ENCODE data around the gene FBLN1.

The FBLN1 gene

DNA sequence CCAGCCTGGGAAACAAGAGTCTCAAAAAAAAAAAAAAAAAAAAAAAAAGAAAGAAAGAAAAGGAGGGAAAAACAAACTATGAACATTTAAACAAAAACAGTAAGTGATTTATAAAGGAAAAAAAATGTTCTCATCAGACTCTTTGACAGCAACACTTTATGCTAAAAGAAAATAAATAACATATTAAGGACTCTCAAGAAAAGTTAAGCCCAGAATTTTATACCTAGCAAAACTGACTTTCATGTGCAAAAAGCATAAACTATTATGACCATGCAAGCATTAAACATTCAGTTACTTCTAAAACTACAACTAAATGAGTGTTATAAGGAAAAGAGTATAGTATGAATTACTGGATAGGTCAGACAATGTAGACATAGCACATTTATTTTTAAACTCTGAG lies 68.4 kb downstream of the FBLN1 start:
- DNase-seq (ENCODE audit: low read depth), result no peak

DNA sequence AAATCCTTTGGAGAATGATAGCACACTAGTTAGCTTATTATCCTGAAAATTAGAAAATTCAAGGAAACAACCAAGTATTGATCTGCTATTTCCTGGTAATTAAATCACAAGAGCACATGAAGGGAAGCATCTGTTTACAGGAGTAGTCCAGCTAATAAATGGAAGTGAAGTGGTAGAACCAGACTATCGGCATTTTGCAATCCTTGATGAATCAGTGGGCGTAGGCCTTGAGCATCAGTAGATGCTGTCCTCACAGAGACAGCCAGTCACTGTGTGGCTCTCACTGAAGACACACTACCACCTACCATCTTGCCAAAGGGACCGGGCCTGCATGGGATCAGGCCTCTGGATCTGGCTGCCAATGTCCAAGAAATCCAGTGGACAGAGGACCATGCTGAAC lies 69.8 kb downstream of the FBLN1 start:
- DNase-seq (ENCODE audit: low read depth), result no peak

DNA sequence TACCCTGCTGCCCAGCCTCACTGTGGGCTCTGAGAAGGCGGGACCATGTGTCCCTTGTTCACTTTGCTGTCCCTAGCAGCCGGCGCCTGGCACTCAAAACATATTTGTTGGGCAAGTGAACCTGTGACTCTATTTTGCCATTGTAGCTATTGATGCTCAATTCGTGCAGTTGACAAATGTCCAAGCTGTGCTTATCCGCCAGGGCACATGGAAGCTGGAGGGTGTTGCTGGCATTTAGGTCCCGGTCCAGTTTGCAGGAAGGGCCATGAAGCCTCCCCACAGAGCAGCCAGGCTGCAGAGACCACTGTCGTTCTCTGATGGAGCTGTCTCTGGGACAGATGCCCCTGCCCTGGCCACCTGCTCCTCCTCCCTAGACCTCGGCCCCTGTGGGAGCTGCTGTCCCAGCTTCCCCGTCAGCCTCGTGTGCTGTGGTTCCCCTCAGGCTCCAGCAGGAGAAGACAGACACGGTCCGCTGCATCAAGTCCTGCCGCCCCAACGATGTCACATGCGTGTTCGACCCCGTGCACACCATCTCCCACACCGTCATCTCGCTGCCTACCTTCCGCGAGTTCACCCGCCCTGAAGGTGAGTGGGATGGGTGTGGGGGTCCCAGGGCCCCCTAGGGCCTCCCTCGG lies 71.5 kb downstream of the FBLN1 start:
- no peak for DNase-seq (ENCODE audit: low read depth)

DNA sequence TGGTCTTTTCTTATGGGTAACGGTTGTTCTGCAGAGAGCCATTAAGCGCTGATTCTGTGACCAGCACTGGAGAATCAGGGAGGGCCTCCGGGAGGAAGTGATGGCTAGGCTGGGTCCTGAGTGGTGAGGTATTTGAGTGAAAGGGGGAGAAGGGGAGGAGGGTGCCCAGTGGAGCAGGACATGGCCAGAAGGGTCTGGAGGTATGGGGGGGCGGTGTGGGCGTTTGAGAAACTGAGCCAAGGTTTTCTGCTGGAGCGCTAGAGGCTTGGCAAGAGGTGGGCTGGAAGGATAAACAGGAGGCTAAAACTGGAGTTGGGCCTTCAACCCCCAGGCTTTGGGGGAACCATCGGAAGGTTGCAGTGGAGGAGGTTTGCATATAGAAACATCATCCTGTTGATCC lies 72.5 kb downstream of the FBLN1 start:
- DNase-seq (ENCODE audit: low read depth), result no peak

DNA sequence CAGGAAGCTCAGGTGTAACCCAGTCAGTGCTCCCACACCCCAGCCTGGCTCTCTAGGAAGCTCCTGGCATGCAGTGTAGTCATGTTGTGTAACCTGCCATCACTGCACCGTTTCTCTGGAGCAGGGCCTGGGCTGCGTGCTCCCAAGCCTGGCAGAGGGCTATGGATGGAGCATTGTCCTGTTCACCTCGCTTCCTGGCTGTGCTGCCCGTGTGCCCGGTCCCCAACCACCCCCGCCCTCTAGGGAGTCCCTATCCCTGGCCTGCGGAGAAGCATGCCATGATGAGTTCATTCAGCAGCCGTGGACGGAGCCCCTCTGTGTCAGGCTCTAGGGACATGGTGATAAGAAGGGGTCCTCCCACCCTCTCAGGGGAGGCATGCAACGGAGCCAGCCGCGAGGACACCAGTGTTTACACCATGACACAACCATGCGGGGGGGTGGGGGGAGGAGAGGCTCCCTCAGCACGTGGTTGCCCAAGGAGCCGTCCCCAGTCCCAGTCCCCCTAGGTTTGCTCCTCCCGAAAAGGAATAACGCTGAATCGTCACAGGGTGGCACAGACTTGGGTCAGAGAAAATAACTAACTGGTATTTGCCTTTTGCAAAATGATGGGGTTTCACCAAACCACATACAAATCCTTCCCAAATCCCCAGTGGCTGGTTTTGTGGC lies 73.1 kb downstream of the FBLN1 start:
- no peak for DNase-seq (ENCODE audit: low read depth)

DNA sequence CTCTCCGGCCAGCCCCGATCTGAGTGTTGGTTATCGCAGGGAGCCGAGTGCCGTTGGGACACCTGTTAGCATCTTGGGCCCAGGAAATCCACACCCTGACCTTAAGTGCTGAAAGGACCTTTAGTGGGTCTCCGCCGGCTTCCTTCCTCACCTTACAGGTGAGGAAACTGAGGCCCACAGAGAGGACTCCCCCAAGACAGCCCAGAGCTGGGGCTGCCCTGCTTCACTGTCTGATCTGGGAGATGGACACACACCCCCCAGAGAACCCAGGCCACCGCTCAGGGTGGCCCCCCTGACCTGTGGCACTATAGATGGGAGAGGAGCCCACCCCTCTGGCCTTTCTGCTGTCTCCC lies 73.6 kb downstream of the FBLN1 start:
- DNase-seq (ENCODE audit: low read depth), result no peak

DNA sequence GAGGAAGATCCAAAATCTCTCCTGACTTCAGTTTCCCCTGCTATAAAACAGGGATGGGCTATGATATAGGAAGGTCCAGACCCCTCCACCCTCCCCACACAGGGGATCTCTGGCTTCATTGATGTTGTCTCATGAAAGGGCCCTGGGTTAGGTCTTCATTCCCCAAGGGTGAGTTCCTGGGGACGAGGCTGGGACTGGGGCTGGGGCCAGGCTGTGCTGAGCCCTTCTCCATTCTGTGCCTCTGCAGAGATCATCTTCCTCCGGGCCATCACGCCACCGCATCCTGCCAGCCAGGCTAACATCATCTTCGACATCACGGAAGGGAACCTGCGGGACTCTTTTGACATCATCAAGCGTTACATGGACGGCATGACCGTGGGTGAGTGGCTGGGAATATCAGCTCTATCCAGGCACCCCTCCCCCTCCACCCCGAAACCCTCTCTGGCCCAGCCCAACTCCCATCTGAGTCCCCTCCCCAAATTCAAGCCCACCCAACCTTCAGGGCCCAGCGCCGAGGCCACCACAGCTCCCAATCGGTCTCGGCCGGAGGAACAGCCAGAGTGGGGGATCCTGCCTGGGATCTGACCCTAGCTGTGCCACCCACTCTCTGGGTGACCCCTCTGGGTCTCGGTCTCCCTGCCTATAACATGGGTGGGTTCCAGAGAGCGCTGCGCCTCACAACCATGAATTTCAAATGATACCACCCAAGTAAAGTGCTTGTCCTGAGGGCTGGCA lies 74.2 kb downstream of the FBLN1 start:
- no peak for DNase-seq (ENCODE audit: low read depth)

DNA sequence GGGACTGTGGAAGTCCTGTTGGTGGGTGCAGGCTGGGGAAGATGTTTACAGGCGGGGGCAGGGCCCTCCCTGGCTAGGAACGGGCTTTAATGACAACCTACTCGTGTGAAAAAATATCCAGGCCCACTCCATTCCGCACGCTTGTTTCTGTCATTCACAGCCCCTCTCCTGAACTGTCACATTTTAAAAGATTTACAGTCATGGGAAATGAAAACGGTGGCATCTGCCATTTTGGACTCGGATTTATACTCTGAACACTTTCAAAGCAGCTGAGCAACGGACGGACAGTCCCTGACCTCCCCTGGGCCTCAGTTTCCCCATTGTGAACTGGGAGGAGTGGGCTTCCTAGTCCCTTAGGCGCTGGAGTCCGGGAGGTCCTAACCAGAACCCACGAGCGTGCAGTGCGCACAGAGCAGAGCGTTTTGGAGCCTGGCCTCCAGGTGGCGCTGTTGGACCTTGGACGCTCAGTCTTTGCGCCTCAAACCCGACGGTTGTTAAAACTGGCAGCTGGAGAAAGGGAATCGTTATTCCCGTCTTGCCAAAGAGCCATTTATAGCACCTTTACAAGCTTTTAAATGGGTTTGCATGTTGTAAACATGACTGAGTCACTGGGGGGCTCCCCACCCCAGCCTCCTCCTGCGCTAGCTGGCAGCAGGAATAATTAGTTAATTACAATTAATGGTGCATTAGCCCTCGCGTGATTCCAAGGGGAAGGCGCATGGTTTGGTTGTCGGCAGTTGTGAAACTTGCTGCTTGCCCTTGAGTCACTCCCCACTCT lies 75.3 kb downstream of the FBLN1 start:
- peak; percentile 64 for DNase-seq (ENCODE audit: low read depth)

DNA sequence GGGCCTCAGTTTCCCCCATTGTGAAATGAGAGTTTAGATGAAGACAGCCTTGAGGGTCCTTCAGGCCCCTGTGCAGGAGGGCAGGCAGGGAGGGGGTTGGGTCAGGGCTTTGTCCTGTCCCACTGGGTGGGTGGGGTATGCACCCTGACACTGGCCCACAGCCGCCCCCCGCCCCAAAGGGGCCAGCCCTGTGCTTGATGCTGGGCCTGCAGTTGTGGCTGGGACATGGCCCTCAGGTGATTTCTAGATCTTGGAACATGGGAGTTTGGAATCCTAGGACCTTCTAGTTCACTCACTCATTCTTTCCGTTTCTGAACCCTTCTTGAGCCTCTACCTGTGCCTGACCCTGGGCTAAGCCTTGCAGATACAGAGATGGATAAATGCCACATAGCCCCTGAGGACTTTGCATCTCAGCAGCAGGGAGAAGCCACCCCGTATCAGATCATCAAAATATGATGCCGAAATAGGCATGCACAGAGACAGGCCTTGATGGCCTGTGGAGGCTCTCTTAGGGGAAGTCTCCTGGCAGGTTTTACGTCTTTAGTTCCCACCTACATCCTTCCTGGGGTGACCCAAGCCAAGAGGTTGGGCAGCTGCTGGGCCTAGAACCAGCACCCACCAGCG lies 76.0 kb downstream of the FBLN1 start:
- no peak for DNase-seq (ENCODE audit: low read depth)

DNA sequence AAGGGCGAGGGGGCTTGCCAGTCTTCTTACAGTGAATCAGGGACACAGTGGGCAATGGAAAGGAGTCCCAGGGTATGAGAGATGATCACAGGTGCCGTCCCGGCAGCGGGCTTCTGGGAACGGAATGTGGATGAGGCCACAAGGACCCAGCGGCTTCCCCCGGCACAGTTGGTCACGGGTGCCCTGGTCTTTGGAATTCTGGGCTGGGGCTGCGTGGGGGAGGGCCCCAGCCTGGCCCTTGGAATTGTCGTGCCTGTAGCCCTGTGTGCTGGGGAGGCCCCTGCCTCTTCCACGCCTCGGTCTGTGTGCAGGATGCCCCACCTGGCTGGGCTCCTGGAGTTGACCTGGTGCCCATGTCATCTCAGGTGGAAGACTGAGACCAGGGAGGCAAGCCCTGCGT lies 76.6 kb downstream of the FBLN1 start:
- DNase-seq (ENCODE audit: low read depth), result no peak

DNA sequence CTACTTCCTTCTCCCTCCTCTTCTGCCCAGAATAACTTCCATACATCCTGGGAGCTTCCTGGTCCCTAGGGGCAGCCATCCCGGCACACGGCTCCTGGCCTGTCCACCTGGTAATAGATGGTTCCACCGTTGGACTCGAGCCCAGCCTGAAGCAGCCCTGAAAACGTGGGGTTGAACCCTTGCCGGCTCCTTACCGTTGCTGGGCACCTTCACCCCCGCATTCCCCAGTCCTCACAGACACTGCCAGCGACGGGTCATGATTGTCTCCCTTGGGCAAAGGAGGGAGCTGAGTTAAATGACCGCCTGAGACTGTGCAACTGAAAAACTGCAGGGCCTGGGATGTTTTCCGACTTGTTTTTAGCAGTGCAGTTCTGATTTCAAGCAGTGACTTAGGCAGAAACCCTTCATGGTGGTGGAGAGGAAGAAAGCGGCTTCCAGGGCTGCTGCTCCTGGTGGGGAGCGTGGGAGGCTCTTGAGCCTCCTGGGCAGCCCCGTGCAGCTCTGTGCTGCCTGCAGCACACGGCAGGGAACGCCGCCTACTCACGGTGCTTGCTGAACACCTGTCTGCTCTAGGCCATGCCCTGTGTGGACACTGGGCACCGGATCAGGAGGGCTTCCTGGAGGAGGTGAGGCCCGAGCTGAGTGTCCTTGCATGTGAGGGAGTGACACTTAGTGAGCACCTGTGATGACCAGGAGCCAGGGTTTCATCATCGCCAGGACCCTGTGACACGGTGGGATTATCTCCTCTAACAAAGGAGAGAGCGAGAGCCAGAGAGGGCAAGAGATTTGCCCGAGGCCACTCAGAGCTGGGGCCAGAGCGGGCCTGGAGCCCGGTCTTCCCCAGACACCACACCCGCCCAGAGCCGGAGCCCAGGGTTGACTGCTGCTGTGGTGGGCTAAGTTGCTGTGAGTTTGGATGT lies 77.4 kb downstream of the FBLN1 start:
- no peak for DNase-seq (ENCODE audit: low read depth)

DNA sequence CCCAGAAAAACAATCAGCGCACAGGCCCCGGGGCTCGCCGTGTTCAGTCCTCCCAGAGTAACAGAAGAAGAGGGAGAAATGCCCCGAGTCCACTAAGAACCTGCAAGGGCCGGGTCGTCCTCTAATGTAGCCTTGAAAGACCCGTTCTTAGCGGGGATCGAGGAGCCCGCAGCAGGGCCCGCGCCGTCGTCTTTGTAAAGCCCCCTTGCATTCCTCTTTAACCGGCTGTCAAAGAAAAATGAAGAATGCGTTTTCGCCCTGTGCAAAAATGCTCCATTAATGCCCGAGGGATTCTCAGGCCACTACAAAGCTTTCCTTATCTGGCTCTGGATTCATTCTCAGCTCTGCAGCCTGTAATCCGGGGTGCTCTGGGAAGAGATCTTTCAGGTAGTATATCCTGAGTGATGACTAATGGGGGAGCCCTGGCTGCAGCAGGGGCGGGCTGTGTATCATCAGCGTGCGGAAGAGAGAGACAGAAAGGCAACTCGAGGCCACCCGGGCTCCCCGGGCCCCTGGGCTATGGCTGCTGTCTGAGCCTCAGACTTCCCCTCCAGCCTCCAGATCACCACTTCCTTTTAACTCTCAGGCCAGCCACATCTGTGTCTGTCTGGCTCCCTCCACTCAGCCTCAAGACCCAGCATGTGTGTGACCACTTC lies 78.2 kb downstream of the FBLN1 start:
- DNase-seq (ENCODE audit: low read depth), result no peak

DNA sequence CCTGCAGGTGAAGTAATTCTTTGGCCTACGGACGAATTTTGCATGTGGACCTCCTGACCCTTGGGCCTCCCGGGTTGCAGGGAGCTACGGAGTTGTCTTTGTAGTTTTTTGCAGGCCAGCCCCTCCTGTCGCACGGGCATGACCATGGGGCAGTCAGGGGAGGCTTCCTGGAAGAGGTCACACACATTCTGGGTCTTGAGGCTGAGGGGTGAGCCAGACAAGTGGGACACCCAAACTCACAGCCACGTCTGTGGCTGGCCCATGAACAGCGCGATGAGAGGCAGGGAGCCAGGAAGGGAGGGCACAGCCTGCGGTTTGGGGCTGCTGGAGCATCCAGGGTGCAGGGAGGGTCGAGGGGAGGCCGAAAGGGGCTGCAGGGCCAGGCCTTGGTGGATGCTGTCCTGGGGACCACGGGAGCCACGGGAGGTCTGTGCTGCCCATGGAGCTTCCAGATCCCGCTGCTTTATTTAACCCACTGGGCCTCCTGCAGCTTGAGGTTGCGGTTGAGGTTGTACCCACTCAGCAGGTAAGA lies 78.9 kb downstream of the FBLN1 start:
- no peak for DNase-seq (ENCODE audit: low read depth)

DNA sequence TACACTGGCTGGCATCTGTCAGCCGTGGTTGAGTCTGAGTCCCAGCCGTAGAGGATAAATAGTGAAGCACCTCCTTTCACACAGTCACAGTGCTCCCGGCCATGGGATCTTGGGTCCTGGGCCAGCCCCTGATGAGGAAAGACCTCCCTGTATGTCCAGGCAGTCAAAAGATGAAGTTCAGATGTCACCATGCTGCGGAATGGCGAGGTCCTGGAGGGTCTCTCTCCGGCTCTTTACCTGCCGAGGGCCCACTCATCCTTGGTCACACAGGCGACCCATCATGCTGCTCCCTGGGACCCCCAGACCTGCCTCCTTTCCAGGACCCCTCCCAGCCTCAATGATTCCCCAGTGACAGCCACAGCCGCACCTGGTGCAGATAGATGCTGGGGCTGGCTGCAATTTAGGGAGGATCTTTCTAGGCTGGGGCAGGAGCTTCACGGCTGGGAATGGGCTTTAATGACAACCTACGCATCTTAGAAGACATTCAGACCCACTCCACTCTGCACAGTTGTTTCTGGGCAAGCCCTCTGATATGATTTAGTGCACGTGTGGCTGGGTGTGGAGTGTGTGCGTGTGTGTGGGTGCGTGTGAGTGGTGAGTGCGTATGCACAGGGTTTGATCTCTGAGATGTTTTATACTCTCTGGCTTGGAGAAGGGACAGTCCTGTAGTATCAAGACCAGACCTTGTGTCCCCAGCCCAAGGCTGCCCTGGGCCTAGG lies 79.7 kb downstream of the FBLN1 start:
- no peak for DNase-seq (ENCODE audit: low read depth)

DNA sequence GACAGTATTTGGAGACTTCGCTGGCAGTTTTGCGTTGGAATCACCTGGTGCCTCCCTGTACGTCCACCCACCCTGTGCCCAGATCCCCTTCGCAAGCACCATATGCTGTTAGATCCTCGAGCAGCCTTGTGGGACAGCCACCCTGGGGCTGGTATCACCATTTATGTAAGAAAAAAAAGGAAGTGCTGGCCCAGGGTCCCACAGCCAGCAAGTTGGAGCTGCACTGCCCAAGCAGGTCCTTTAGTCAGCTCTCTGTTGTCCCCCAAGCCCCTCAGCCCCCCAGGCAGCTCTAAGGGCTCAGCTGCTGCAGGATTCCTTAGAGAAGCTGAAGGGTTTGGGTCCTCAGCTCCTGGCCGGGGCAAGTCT lies 80.3 kb downstream of the FBLN1 start:
- no peak for DNase-seq (ENCODE audit: low read depth)

DNA sequence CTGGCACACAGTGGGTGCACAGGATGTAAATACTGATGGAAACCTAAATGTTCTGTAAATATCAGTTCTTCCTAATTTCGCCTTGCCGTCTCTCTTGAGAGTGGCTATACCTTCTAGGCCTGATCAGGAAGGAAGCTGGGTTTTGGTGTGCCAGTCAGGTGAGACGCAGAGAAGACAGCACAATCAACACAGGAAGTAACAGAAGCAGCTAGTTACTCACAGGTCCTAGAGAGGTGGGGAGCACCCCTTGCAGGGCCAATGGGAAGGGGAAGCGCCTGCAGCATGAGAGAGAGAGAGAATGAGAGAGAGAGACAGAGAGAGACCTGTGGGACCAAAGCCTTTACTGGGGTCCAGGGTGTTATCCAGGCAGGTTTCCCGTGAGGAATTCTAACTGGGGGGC lies 80.8 kb downstream of the FBLN1 start:
- no peak for DNase-seq (ENCODE audit: low read depth)

DNA sequence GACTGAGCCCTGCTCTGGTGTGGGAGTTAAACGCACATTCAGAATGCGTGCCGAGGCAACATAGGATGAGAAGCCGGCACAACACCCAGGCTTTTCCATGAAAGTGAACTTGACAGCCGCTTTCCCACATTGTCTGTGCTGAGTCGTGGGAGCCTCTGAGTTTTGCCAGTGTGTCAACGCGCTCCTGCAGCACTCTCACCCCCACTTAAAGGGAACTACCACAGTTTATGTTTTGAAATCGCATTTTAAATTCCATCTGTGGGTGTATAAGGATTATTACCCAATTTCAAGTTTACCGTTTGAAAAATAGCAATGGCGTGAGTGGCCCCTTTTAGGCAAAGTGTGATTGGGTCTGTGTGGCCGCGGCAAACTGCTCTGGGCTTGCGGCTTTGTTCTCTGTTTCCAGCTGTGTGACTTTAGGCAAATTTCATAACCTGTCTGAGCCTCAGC lies 81.5 kb downstream of the FBLN1 start:
- DNase-seq (ENCODE audit: low read depth), result no peak

DNA sequence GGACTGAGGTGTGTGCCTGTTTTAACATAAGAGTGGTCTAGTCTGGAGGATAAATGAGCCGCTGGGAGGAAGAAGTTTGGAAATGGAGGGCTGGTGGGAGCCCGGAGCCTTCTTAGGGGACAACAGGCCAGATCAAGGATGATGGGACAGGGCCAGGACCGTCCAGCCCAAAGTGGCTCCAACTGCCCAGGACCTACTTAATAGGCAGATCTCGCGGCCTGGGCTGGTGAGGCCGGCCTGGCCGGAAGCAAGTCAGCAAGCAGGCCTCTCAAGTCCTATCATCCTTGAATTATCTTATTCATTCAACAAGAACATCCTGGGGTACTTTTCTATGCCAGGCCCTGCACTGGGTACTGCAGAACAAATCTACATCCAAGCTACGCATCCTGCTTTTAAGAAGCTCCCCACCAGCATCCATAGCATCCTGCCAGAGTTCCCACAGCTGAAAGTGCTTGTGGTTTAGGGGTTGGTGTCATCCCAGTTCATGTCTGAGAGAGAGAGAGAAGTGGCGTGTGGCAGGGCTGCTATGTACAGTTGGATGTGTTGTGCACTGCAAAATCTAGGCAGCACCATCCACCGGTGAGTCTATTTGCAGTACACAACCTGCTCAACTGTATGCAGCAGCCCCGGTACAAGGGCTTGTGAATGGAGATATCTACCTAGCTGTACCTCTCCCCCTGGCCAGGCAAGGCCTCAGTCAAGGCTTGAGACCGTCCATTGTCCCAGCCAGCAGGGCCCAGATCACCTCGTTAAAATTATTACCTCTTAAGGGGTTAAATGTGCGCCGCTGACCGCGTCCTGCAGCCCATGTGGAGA lies 82.1 kb downstream of the FBLN1 start:
- DNase-seq (ENCODE audit: low read depth), result no peak

DNA sequence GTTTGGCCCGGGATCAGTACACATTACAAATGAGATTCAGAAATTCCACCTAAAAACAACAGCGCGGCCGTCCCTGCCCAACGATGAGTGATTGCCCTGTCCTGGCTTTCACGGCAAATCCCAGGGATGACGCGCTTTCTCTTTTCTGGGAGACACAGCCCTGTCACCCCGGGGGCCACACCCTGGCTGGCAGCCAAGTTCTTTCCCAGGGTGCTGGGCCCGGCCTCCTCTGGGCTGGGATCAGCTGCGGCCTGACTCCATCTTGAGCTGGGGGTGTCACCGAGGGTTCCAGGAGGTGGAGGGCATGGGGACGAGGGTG lies 82.7 kb downstream of the FBLN1 start:
- DNase-seq (ENCODE audit: low read depth), result no peak

Measured in activated gamma-delta T cell treated with anti-CD3 and anti-CD28 coated beads, Interleukin-2, amount 50 U/mL, for 16 hours (primary cell).